ENCODE data around the gene ERC2. TPM values are rescaled to one million over a fixed set of nuclear protein-coding genes. Genes with fewer than 3 reads are reported as not detected.

The ERC2 gene
- total RNA-seq, 3 donors from 2014 or later (not counting 1 experiment from before 2014, with no cell fraction given): not detected

DNA sequence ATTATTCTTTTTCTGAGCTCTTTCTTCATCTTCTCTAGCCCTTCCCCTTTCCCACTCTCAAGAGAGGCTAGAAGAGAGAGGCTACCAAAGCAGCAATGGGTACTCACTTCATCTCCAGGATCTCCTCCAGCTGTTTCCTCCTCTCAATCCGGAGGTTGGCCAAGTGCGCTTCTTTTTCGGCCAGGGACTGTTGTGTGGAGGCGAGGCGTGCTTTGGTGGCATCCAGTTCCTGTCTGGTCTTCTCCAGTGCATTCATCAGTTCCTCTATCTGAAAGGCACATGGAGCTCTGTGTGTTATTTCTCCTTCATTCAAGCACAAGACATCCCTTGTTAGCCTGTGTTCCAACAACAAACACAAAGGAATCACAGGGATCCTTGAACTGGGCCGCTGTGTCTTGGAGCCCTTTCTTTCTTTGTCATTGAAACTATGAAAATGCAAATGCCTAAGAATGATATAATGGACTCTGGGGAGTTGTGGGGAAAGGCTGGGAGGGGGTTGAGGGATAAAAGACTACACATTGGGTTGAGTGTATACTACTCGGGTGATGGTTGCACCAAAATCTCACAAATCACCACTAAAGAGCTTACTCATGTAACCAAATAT, 579.9 kb downstream of the ERC2 start:
- TF ChIP-seq, protein P1, sequence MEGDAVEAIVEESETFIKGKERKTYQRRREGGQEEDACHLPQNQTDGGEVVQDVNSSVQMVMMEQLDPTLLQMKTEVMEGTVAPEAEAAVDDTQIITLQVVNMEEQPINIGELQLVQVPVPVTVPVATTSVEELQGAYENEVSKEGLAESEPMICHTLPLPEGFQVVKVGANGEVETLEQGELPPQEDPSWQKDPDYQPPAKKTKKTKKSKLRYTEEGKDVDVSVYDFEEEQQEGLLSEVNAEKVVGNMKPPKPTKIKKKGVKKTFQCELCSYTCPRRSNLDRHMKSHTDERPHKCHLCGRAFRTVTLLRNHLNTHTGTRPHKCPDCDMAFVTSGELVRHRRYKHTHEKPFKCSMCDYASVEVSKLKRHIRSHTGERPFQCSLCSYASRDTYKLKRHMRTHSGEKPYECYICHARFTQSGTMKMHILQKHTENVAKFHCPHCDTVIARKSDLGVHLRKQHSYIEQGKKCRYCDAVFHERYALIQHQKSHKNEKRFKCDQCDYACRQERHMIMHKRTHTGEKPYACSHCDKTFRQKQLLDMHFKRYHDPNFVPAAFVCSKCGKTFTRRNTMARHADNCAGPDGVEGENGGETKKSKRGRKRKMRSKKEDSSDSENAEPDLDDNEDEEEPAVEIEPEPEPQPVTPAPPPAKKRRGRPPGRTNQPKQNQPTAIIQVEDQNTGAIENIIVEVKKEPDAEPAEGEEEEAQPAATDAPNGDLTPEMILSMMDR (IDR thresholded peaks at IDR 0.05): no peak
- no peak for DNase-seq
- no peaks in the 10 kb centered on the region for H3K9me3 ChIP-seq (ENCODE audit: control insufficient read depth, insufficient read depth, low read length)
- no peaks in the 10 kb centered on the region for H3K36me3 ChIP-seq (ENCODE audit: control insufficient read depth, insufficient read depth, low read length)
- intact Hi-C loops (cut with micrococcal nuclease): no loop called here
- H3K4me1 ChIP-seq (ENCODE audit: control insufficient read depth, insufficient read depth, low read length): no peaks in the 10 kb centered on the region
- H3K4me1 Mint-ChIP-seq: no peaks in the 10 kb centered on the region
- WGBS (ENCODE audit: insufficient coverage): 78% methylated on average over 7 of the region's 7 CpGs
- H3K27ac Mint-ChIP-seq: no peak overlapping the region
- H3K4me3 Mint-ChIP-seq: no peak overlapping the region
- no peaks in the 10 kb centered on the region for H3K27me3 Mint-ChIP-seq (ENCODE audit: low read depth in 2 of 2)
- H3K4me3 ChIP-seq (ENCODE audit: low read length): no peak overlapping the region
- H3K36me3 Mint-ChIP-seq: no peaks in the 10 kb centered on the region
- no peaks in the 10 kb centered on the region for H3K27me3 ChIP-seq (ENCODE audit: control insufficient read depth, insufficient read depth, low read length)
- no peak for ATAC-seq
- peaks cover 0 to 2% of the 10 kb centered on the region in 2 donors for H3K9me3 Mint-ChIP-seq
- H3K27ac ChIP-seq (ENCODE audit: low read length): no peak overlapping the region

DNA sequence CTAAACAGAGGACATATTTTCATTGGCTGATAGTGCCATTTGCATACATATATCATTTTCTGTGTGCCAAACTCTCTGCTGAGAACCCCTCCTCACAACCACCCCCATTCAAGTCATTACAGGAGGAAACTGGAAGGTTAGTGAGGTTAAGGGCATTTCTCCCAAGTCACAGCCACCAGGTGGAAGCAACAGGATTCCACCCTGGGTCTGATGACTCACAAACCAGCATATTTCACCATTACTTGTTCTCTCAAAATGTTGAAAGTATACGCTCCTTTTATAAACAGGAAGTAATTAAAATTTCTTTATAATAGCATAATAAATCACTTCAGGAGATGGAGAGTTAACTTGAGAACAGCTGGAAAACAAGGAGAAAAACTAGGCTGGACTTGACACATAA, 582.5 kb downstream of the ERC2 start:
- ATAC-seq (no peak), DNase-seq (no peak)
- Histone ChIP-seq H3K36me3 (ENCODE audit: control insufficient read depth, insufficient read depth, low read length) (no peaks in the 10 kb centered on the region), H3K4me1 (ENCODE audit: control insufficient read depth, insufficient read depth, low read length) (no peaks in the 10 kb centered on the region), H3K27ac (ENCODE audit: low read length) (no peak overlapping the region), H3K27me3 (ENCODE audit: control insufficient read depth, insufficient read depth, low read length) (no peaks in the 10 kb centered on the region), H3K4me3 (ENCODE audit: low read length) (no peak overlapping the region), H3K9me3 (ENCODE audit: control insufficient read depth, insufficient read depth, low read length) (no peaks in the 10 kb centered on the region)
- no peak overlapping the region for H3K4me3 Mint-ChIP-seq
- TF ChIP-seq, protein P1 (IDR thresholded peaks at IDR 0.05): no peak
- H3K27ac Mint-ChIP-seq: no peak overlapping the region
- WGBS (ENCODE audit: insufficient coverage): no CpG with 5 or more reads among the region's 1 CpG
- peaks cover 0 to 2% of the 10 kb centered on the region in 2 donors for H3K9me3 Mint-ChIP-seq
- no peaks in the 10 kb centered on the region for H3K27me3 Mint-ChIP-seq (ENCODE audit: low read depth in 2 of 2)
- intact Hi-C loops (cut with micrococcal nuclease): no loop called here
- no peaks in the 10 kb centered on the region for H3K36me3 Mint-ChIP-seq
- no peaks in the 10 kb centered on the region for H3K4me1 Mint-ChIP-seq

DNA sequence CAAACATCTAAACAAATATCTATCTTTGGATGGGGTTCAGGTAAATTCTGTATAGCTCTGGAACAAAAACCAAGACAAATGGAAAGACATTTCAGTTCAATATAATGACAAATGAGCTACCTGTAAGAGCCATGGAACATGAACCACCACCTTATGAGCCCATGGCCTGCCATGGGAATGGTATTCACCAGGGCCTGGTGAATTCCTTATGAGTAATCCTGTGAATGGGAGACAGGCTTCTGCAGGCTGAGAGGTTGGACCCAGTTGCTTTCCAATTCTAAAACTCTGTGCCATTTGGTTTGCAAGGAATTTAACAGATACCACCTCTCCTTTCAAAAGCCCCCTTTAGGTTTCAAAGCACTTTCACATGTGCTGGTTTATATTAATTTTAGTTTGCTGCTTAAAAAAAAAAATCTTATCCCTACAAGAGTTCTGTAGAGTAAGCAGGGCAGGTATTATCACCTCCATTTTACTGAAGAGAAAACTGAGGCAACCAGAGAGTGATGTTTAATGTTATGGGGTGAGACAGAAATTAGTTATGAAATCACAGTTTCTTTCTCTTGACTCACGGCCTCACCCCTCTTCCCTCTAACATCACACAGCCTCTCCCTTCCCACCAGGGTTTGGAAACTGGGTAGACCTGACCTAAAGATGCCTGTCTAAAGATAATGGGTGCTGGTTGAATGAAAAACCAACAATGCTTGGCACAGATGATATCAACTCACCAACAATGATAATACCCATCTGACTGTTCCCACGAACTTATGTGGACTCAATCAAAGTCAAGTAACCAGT, 583.6 kb downstream of the ERC2 start:
- H3K9me3 Mint-ChIP-seq: no peaks in the 10 kb centered on the region
- no peak overlapping the region for H3K4me3 Mint-ChIP-seq
- Histone ChIP-seq H3K27me3 (ENCODE audit: control insufficient read depth, insufficient read depth, low read length) (no peaks in the 10 kb centered on the region), H3K4me1 (ENCODE audit: control insufficient read depth, insufficient read depth, low read length) (no peaks in the 10 kb centered on the region), H3K9me3 (ENCODE audit: control insufficient read depth, insufficient read depth, low read length) (no peaks in the 10 kb centered on the region), H3K36me3 (ENCODE audit: control insufficient read depth, insufficient read depth, low read length) (no peaks in the 10 kb centered on the region), H3K27ac (ENCODE audit: low read length) (no peak overlapping the region), H3K4me3 (ENCODE audit: low read length) (no peak overlapping the region)
- no peak overlapping the region for H3K27ac Mint-ChIP-seq
- no peaks in the 10 kb centered on the region for H3K4me1 Mint-ChIP-seq
- ATAC-seq (no peak), DNase-seq (no peak)
- intact Hi-C loops (cut with micrococcal nuclease): no loop called here
- no peaks in the 10 kb centered on the region for H3K27me3 Mint-ChIP-seq (ENCODE audit: low read depth in 2 of 2)
- TF ChIP-seq, protein P1 (IDR thresholded peaks at IDR 0.05): no peak
- H3K36me3 Mint-ChIP-seq: no peaks in the 10 kb centered on the region
- WGBS (ENCODE audit: insufficient coverage): 77% methylated on average over 1 of the region's 2 CpGs

All from natural killer cell (primary cell).